Measurements from ENCODE around the gene OSBP.

The OSBP gene

GRCh38 chr11:59560290-59560701 lies 55.3 kb downstream of the OSBP start:
- DNase-seq (ENCODE audit: extremely low read depth, low read depth), result no peak
- TF ChIP-seq CTCF (IDR thresholded peaks at IDR 0.05; ENCODE audit: low read depth, low read length), result no peak

- DNase-seq (ENCODE audit: extremely low read depth, low read depth), result no peak
- no peak for TF ChIP-seq CTCF (IDR thresholded peaks at IDR 0.05; ENCODE audit: low read depth, low read length)
Measured at GRCh38 chr11:59559886-59560285, 55.7 kb downstream of the OSBP start.

- DNase-seq (ENCODE audit: extremely low read depth, low read depth), result no peak
- TF ChIP-seq CTCF (IDR thresholded peaks at IDR 0.05; ENCODE audit: low read depth, low read length), result no peak
Measured at GRCh38 chr11:59558270-59558643, 57.3 kb downstream of the OSBP start.

- DNase-seq (ENCODE audit: extremely low read depth, low read depth), result no peak
- no peak for TF ChIP-seq CTCF (IDR thresholded peaks at IDR 0.05; ENCODE audit: low read depth, low read length)
Measured at GRCh38 chr11:59556917-59557348, 58.6 kb downstream of the OSBP start.

GRCh38 chr11:59556115-59556916 lies 59.3 kb downstream of the OSBP start:
- no peak for TF ChIP-seq CTCF (IDR thresholded peaks at IDR 0.05; ENCODE audit: low read depth, low read length)
- peak; percentile 80 for DNase-seq (ENCODE audit: extremely low read depth, low read depth)

GRCh38 chr11:59555601-59556114 lies 59.9 kb downstream of the OSBP start:
- no peak for TF ChIP-seq CTCF (IDR thresholded peaks at IDR 0.05; ENCODE audit: low read depth, low read length)
- DNase-seq (ENCODE audit: extremely low read depth, low read depth), result no peak

GRCh38 chr11:59553323-59553722 lies 62.3 kb downstream of the OSBP start:
- DNase-seq (ENCODE audit: extremely low read depth, low read depth), result no peak

More at GRCh38 chr11:59553323-59553722, 62.3 kb downstream of the OSBP start:
- TF ChIP-seq CTCF (IDR thresholded peaks at IDR 0.05; ENCODE audit: low read depth, low read length), result no peak

Measured in AG09319 (cell line).